CD14-positive monocyte (primary cell): ENCODE results near the gene VWA1. TPM values are rescaled to one million over a fixed set of nuclear protein-coding genes. Genes with fewer than 3 reads are reported as not detected.

Source experiments
- DNase-seq, 3 donors: peaks; one replicate each; pipeline ENCODE4 v3.0.0-alpha.2; 2011 to 2022
- H2AFZ ChIP-seq: 2 replicates; pipeline ENCODE4 v1.6.0; 2012; ENCODE audit warnings: mild to moderate bottlenecking, low read depth, low read length, inconsistent platforms; ENCODE audit not compliant: insufficient read depth, poor library complexity, severe bottlenecking
- H3K27ac ChIP-seq, 2 donors: 1 replicate in 1 of 2; 2 replicates in 1 of 2; pipeline ENCODE4 v1.5.1; 2012 to 2013; ENCODE audit warnings: low read length in 2 of 2, control low read depth in 1 of 2, inconsistent platforms in 1 of 2, low read depth in 1 of 2, mild to moderate bottlenecking in 1 of 2
- H3K27me3 ChIP-seq, 2 donors: one replicate each; pipeline versions ENCODE4 v1.6.0 to v1.6.1; 2011 to 2013; ENCODE audit warnings: low read length in 2 of 2; ENCODE audit not compliant: control insufficient read depth in 2 of 2, insufficient read depth in 2 of 2
- H3K36me3 ChIP-seq, 2 donors: replicated peaks in 1 of 2; 1 replicate in 1 of 2; 2 replicates in 1 of 2; pipeline versions ENCODE4 v1.5.1 to v1.6.1; 2012 to 2013; ENCODE audit warnings: low read length in 2 of 2, control low read depth in 1 of 2, inconsistent platforms in 1 of 2, mild to moderate bottlenecking in 1 of 2; ENCODE audit not compliant: insufficient read depth in 2 of 2, control insufficient read depth in 1 of 2
- H3K4me1 ChIP-seq, 2 donors: 1 replicate in 1 of 2; 2 replicates in 1 of 2; pipeline versions ENCODE4 v1.5.1 to v1.6.1; 2012 to 2013; ENCODE audit warnings: low read length in 2 of 2, control low read depth in 1 of 2, inconsistent platforms in 1 of 2, mild to moderate bottlenecking in 1 of 2, moderate library complexity in 1 of 2; ENCODE audit not compliant: insufficient read depth in 2 of 2, control insufficient read depth in 1 of 2
- H3K4me2 ChIP-seq: replicated peaks from 2 replicates; pipeline ENCODE3; 2012; ENCODE audit warnings: low read length, moderate library complexity, mild to moderate bottlenecking; ENCODE audit not compliant: poor library complexity, severe bottlenecking; ENCODE audit errors: extremely low read depth
- H3K4me3 ChIP-seq, 3 experiments: fragments of 200-600 bp in 1 of 3; sonication (generic) in 1 of 3; replicated peaks in 1 of 3; 1 replicate in 2 of 3; 2 replicates in 1 of 3; pipeline ENCODE4 v1.5.1; 2011 to 2013; ENCODE audit warnings: low read length in 3 of 3, mild to moderate bottlenecking in 3 of 3, control low read depth in 2 of 3, low read depth in 2 of 3, inconsistent platforms in 1 of 3, moderate library complexity in 1 of 3
- H3K79me2 ChIP-seq: 2 replicates; pipeline ENCODE4 v1.6.0; 2012; ENCODE audit warnings: mild to moderate bottlenecking, control low read depth, inconsistent platforms, low read length, moderate library complexity; ENCODE audit not compliant: insufficient read depth
- H3K9ac ChIP-seq: 2 replicates; pipeline ENCODE4 v1.6.0; 2017; ENCODE audit warnings: low read length, mild to moderate bottlenecking; ENCODE audit not compliant: insufficient read depth, poor library complexity, severe bottlenecking
- H3K9me3 ChIP-seq, 2 donors: replicated peaks in 1 of 2; 1 replicate in 1 of 2; 2 replicates in 1 of 2; pipeline versions ENCODE4 v1.5.1 to v1.6.1; 2012 to 2013; ENCODE audit warnings: low read length in 2 of 2, control low read depth in 1 of 2; ENCODE audit not compliant: control insufficient read depth in 1 of 2, insufficient read depth in 1 of 2
- H4K20me1 ChIP-seq: 2 replicates; pipeline ENCODE4 v1.6.0; 2012; ENCODE audit warnings: mild to moderate bottlenecking, low read length, control low read depth, moderate library complexity; ENCODE audit not compliant: insufficient read depth
- H3K27ac Mint-ChIP-seq, 7 donors: one replicate each; pipeline ENCODE4 v1.8.0; 2020; ENCODE audit warnings: mild to moderate bottlenecking in 7 of 7, mixed read lengths in 7 of 7, moderate library complexity in 6 of 7, inconsistent platforms in 2 of 7
- H3K27me3 Mint-ChIP-seq, 3 donors: one replicate each; pipeline ENCODE4 v1.8.0; 2021 to 2022; ENCODE audit warnings: low read depth in 3 of 3, mild to moderate bottlenecking in 3 of 3, mixed read lengths in 3 of 3, moderate library complexity in 3 of 3, inconsistent platforms in 1 of 3
- H3K36me3 Mint-ChIP-seq, 2 donors: one replicate each; pipeline ENCODE4 v1.8.0; 2020; ENCODE audit warnings: mixed read lengths in 2 of 2, inconsistent platforms in 1 of 2, mild to moderate bottlenecking in 1 of 2
- H3K4me1 Mint-ChIP-seq: one replicate; pipeline ENCODE4 v1.8.0; 2020; ENCODE audit warnings: mild to moderate bottlenecking, mixed read lengths
- H3K4me3 Mint-ChIP-seq, 2 donors: one replicate each; pipeline ENCODE4 v1.8.0; 2020; ENCODE audit warnings: mild to moderate bottlenecking in 2 of 2, mixed read lengths in 2 of 2, moderate library complexity in 1 of 2
- H3K9me3 Mint-ChIP-seq, 7 donors: one replicate each; pipeline ENCODE4 v1.8.0; 2020 to 2022; ENCODE audit warnings: mixed read lengths in 7 of 7, mild to moderate bottlenecking in 6 of 7, moderate library complexity in 6 of 7, inconsistent platforms in 2 of 7
- CTCF ChIP-seq: fragments of 200-600 bp; IDR thresholded peaks from one replicate; pipeline ENCODE4 v1.8.0; 2022; ENCODE audit warnings: antibody characterized with exemption, mild to moderate bottlenecking
- WGBS: methylation state at CpG from one replicate; pipeline ENCODE4 v1.1.5; 2013; ENCODE audit warnings: missing lambda C conversion rate; ENCODE audit not compliant: insufficient coverage; 5-methylcytosine and 5-hydroxymethylcytosine counted together
- intact Hi-C, 2 donors: fragments of 100-400 bp; cut with micrococcal nuclease; formaldehyde crosslinking; loops; one replicate each; pipeline versions ENCODE4 v1.15.0 to v1.15.1; 2023
- polyA plus RNA-seq, 3 donors: library from polyadenylated mRNA; depleted of rRNA in 1 of 3; unstranded in 2 of 3; stranded (reverse) in 1 of 3; fragments of 300-500 nt in 2 of 3; fragments of >200 nt in 1 of 3; fragmentation: Illumina TruSeq in 2 of 3; gene quantifications; 1 replicate in 2 of 3; 2 replicates in 1 of 3; pipeline ENCODE4 v1.2.3, GENCODE V29; 2012 to 2021

The VWA1 gene
- polyA plus RNA-seq, 3 donors: not detected

- Histone ChIP-seq H3K9ac (no peak overlapping the region), H2AFZ (no peak overlapping the region), H3K4me2 (no peak overlapping the region), H4K20me1 (no peaks in the 10 kb centered on the region), H3K4me3 (no peak overlapping the region), H3K27ac (no peak overlapping the region), H3K9me3 (no peaks in the 10 kb centered on the region), H3K79me2 (no peaks in the 10 kb centered on the region), H3K36me3 (no peaks in the 10 kb centered on the region), H3K27me3 (peaks cover 0 to 37% of the 10 kb centered on the region in 2 donors), H3K4me1 (no peaks in the 10 kb centered on the region)
- peaks cover 0 to 5% (median 0%) of the 10 kb centered on the region in 7 donors for H3K9me3 Mint-ChIP-seq
- WGBS: 54% methylated on average over 27 of the region's 33 CpGs
- H3K4me3 Mint-ChIP-seq: peak overlapping the region in 1 of 2 donors; percentile 59
- H3K27me3 Mint-ChIP-seq: peaks cover 34 to 84% (median 46%) of the 10 kb centered on the region in 3 donors
- no peak overlapping the region for H3K27ac Mint-ChIP-seq
- TF ChIP-seq CTCF: no peak
- DNase-seq: no peak
- intact Hi-C loops: no loop called here
- no peaks in the 10 kb centered on the region for H3K4me1 Mint-ChIP-seq
- H3K36me3 Mint-ChIP-seq: no peaks in the 10 kb centered on the region
Observed at GRCh38 chr1:1425753-1426495, 9.6 kb upstream of the VWA1 start.

GRCh38 chr1:1426496-1427105, 8.9 kb upstream of the VWA1 start:
- intact Hi-C loops: no loop called here
- no peaks in the 10 kb centered on the region for H3K4me1 Mint-ChIP-seq
- TF ChIP-seq CTCF: no peak
- Histone ChIP-seq H3K4me1 (no peaks in the 10 kb centered on the region), H3K4me3 (no peak overlapping the region), H3K27me3 (peaks cover 0 to 32% of the 10 kb centered on the region in 2 donors), H4K20me1 (no peaks in the 10 kb centered on the region), H3K27ac (no peak overlapping the region), H2AFZ (no peak overlapping the region), H3K79me2 (no peaks in the 10 kb centered on the region), H3K4me2 (no peak overlapping the region), H3K9me3 (no peaks in the 10 kb centered on the region), H3K9ac (no peak overlapping the region), H3K36me3 (no peaks in the 10 kb centered on the region)
- H3K27ac Mint-ChIP-seq: no peak overlapping the region
- H3K4me3 Mint-ChIP-seq: peak overlapping the region in 1 of 2 donors; percentile 59
- no peaks in the 10 kb centered on the region for H3K36me3 Mint-ChIP-seq
- H3K9me3 Mint-ChIP-seq: peaks cover 0 to 5% (median 0%) of the 10 kb centered on the region in 7 donors
- no peak for DNase-seq
- peaks cover 34 to 84% (median 45%) of the 10 kb centered on the region in 3 donors for H3K27me3 Mint-ChIP-seq
- 13% methylated on average over 9 of the region's 19 CpGs for WGBS
